NCI-H2196 (cell line): ENCODE data around the gene YARS1.
A peak's percentile ranks its signal among the peaks of the same experiment; 100 is the strongest.
"Not testable (repeated sequence)": the region's sequence is repeated elsewhere in the genome, so short reads cannot be mapped to it uniquely, and the experiment has no call there.

Experiments
- DNase-seq: peaks from one replicate; lab custom pipeline; 2025; ENCODE audit not compliant: unreplicated experiment; lab: John Stamatoyannopoulos, UW

YARS1 gene

GRCh38 chr1:32817815-32818786 lies 943 bp upstream of the YARS1 start:
- peak; percentile 75 for DNase-seq

GRCh38 chr1:32816676-32817158 lies 441 bp downstream of the YARS1 start:
- DNase-seq, result no peak

GRCh38 chr1:32813941-32814739 lies 3.0 kb downstream of the YARS1 start:
- no peak for DNase-seq

- no peak for DNase-seq
These were observed 5.2 kb downstream of the YARS1 start for GRCh38 chr1:32811917-32812316.

- DNase-seq, result no peak
These were observed 5.9 kb downstream of the YARS1 start for GRCh38 chr1:32811265-32811664.

GRCh38 chr1:32810358-32810757 lies 6.8 kb downstream of the YARS1 start:
- no peak for DNase-seq

- DNase-seq, result no peak
These were observed 8.6 kb downstream of the YARS1 start for GRCh38 chr1:32808580-32808979.

GRCh38 chr1:32806910-32807523 lies 10.1 kb downstream of the YARS1 start:
- no peak for DNase-seq

- DNase-seq, result no peak
These were observed 10.9 kb downstream of the YARS1 start for GRCh38 chr1:32806290-32806689.

GRCh38 chr1:32804460-32804859 lies 12.7 kb downstream of the YARS1 start:
- DNase-seq, result not testable (repeated sequence)

- DNase-seq, result no peak
These were observed 16.0 kb downstream of the YARS1 start for GRCh38 chr1:32801096-32801715.

GRCh38 chr1:32798679-32799416 lies 18.3 kb downstream of the YARS1 start:
- no peak for DNase-seq

GRCh38 chr1:32798191-32798590 lies 19.0 kb downstream of the YARS1 start:
- DNase-seq, result no peak

GRCh38 chr1:32797456-32797855 lies 19.7 kb downstream of the YARS1 start:
- DNase-seq, result no peak

- DNase-seq, result not testable (repeated sequence)
These were observed 21.4 kb downstream of the YARS1 start for GRCh38 chr1:32795763-32796162.

- DNase-seq, result no peak
These were observed 25.3 kb downstream of the YARS1 start for GRCh38 chr1:32791881-32792280.

GRCh38 chr1:32789356-32789755 lies 27.8 kb downstream of the YARS1 start:
- not testable (repeated sequence) for DNase-seq

GRCh38 chr1:32786856-32787255 lies 30.3 kb downstream of the YARS1 start:
- DNase-seq, result no peak

GRCh38 chr1:32784817-32785216 lies 32.3 kb downstream of the YARS1 start:
- no peak for DNase-seq

- DNase-seq, result no peak
These were observed 33.3 kb downstream of the YARS1 start for GRCh38 chr1:32783851-32784250.
